Spleen (tissue), 7 donors: ENCODE results near the gene ATP9A.

Source experiments
- CTCF ChIP-seq, 11 experiments: fragments of 200-600 bp in 7 of 11; fragments of 450-650 bp in 4 of 11; sonication (generic) in 4 of 11; IDR thresholded peaks in 8 of 11; conservative IDR thresholded peaks in 3 of 11; 1 replicate in 7 of 11; 2 replicates in 4 of 11; pipeline versions ENCODE4 v1.4.0 to v1.8.0; 2016 to 2021; ENCODE audit warnings: antibody characterized with exemption in 11 of 11, inconsistent platforms in 4 of 11, mild to moderate bottlenecking in 1 of 11
- POLR2A ChIP-seq, 3 donors: fragments of 450-650 bp; IDR thresholded peaks; one replicate each; pipeline ENCODE4 v1.5.1; 2017; ENCODE audit warnings: antibody characterized with exemption in 3 of 3, mild to moderate bottlenecking in 1 of 3
- donor health status: DM: no; HTN: no; CAD: no; lungs with moderate emphysema.
- donor health status: DM: no; HTN: no; CAD: no.
- donor health status: DM: no; HTN: no; CAD: no.

DNA sequence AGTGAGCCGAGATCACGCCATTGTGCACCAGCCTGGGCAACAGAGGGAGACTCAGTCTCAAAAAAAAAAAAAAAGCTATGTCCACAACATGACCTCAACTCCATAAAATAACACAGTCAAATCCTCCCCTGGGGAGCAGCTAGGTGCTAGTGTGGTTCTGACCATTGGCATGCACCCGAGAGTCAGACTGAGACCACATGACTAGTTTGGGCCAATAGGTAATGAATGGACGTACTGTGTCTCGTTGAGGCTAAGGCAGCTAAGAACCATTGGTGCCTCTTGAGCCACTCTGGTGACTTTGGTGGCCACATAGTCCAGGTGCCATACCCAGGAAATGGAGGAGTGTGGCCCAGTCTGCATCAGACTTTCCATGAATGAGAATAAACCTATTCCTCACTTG, 40.3 kb downstream of the ATP9A start:
- TF ChIP-seq CTCF (IDR thresholded peaks at IDR 0.05 in 8 of 11, conservative IDR thresholded peaks at IDR 0.05 in 3 of 11) (no peak), POLR2A (IDR thresholded peaks at IDR 0.05) (no peak)
